Mesangial cell (primary cell): ENCODE data around the gene DHX58. TPM values are rescaled to one million over a fixed set of nuclear protein-coding genes. Genes with fewer than 3 reads are reported as not detected.

Source experiments
- total RNA-seq: library from RNA; depleted of rRNA; stranded (reverse); fragments of >200 nt; gene quantifications from 2 replicates; pipeline ENCODE4 v1.2.3, GENCODE V29; 2015

DHX58 gene
- 2.8 and 7.7 TPM in 2 replicates for total RNA-seq

GRCh38 chr17:42112552-42113176 is at the start of gene DHX58:
Gene DHX58 (minus strand): TSS chr17:42112714. CDS start chr17:42111892, 822 bp downstream.

GRCh38 chr17:42122371-42123303 is 10.1 kb upstream of the DHX58 start, which contains the start of gene HSPB9:
Gene HSPB9 (plus strand): TSS chr17:42122804. CDS start chr17:42122851, 47 bp downstream.

GRCh38 chr17:42120770-42121769 is 8.6 kb upstream of the DHX58 start, which contains the start of gene KAT2A:
Gene KAT2A (minus strand): TSS chr17:42121367. CDS start chr17:42121304, 63 bp downstream.

GRCh38 chr17:42097691-42098631 is 14.6 kb downstream of the DHX58 start, which contains the start of gene ZNF385C:
Gene ZNF385C (minus strand): TSS chr17:42098473. CDS start chr17:42063056, 35,417 bp downstream.

Other genes with a start within 250 kb of the DHX58 start
- gene KLHL11, start 247.3 kb downstream of the DHX58 start, total RNA-seq, result 13.2 and 18.5 TPM in 2 replicates
- 251 and 418 TPM in 2 replicates for gene ACLY, start 193.8 kb downstream of the DHX58 start, total RNA-seq
- 1.0 and 1.1 TPM in 2 replicates for gene ODAD4, start 182.1 kb downstream of the DHX58 start, total RNA-seq
- 63.7 and 81.6 TPM in 2 replicates for gene CNP, start 145.9 kb downstream of the DHX58 start, total RNA-seq
- gene DNAJC7, start 95.3 kb downstream of the DHX58 start, total RNA-seq, result 41.1 and 45.5 TPM in 2 replicates
- 52.5 and 74.7 TPM in 2 replicates for gene NKIRAS2, start 92.6 kb downstream of the DHX58 start, total RNA-seq
- 0.16 and 0.76 TPM in 2 replicates for gene C17orf113, start 62.1 kb downstream of the DHX58 start, total RNA-seq
- gene ZNF385C, start 14.2 kb downstream of the DHX58 start, total RNA-seq, result under 0.01 TPM in 1 of 2 replicates, not detected in the other
- gene KAT2A, start 8.7 kb upstream of the DHX58 start, total RNA-seq, result 21.3 TPM in 2 replicates
- gene HSPB9, start 10.1 kb upstream of the DHX58 start, total RNA-seq, result not detected in 2 replicates
- gene RAB5C, start 42.3 kb upstream of the DHX58 start, total RNA-seq, result 172 and 174 TPM in 2 replicates
- gene KCNH4, start 68.4 kb upstream of the DHX58 start, total RNA-seq, result not detected in 2 replicates
- gene HCRT, start 72.7 kb upstream of the DHX58 start, total RNA-seq, result not detected in 2 replicates
- 18.1 and 43.4 TPM in 2 replicates for gene GHDC, start 81.8 kb upstream of the DHX58 start, total RNA-seq
- gene STAT5B, start 163.7 kb upstream of the DHX58 start, total RNA-seq, result 20.9 and 22.3 TPM in 2 replicates
- 10.4 and 14.8 TPM in 2 replicates for gene STAT5A, start 175.8 kb upstream of the DHX58 start, total RNA-seq